Measurements from ENCODE around the gene PRF1. TPM values are rescaled to one million over a fixed set of nuclear protein-coding genes. Genes with fewer than 3 reads are reported as not detected.
A peak's percentile ranks its signal among the peaks of the same experiment; 100 is the strongest.
"Not testable (repeated sequence)": the region's sequence is repeated elsewhere in the genome, so short reads cannot be mapped to it uniquely, and the experiment has no call there.

PRF1 gene
- total RNA-seq, 1 experiment from 2014 or later: not detected

- no peak for DNase-seq (ENCODE audit: low read depth)
- in situ Hi-C loops (cut with HindIII; ENCODE audit: low pct_unique_long_range_greater_than_20kb, low sequenced_read_pairs): no loop called here
Observed at GRCh38 chr10:70585578-70586169, 16.9 kb downstream of the PRF1 start.

GRCh38 chr10:70584909-70585544 lies 17.5 kb downstream of the PRF1 start:
- in situ Hi-C loops (cut with HindIII; ENCODE audit: low pct_unique_long_range_greater_than_20kb, low sequenced_read_pairs): no loop called here
- DNase-seq (ENCODE audit: low read depth): no peak

- in situ Hi-C loops (cut with HindIII; ENCODE audit: low pct_unique_long_range_greater_than_20kb, low sequenced_read_pairs): no loop called here
- DNase-seq (ENCODE audit: low read depth): no peak
Observed at GRCh38 chr10:70584366-70584765, 18.2 kb downstream of the PRF1 start.

GRCh38 chr10:70583669-70584037 lies 18.9 kb downstream of the PRF1 start:
- in situ Hi-C loops (cut with HindIII; ENCODE audit: low pct_unique_long_range_greater_than_20kb, low sequenced_read_pairs): no loop called here
- no peak for DNase-seq (ENCODE audit: low read depth)

GRCh38 chr10:70582793-70583668 lies 19.5 kb downstream of the PRF1 start:
- in situ Hi-C loops (cut with HindIII; ENCODE audit: low pct_unique_long_range_greater_than_20kb, low sequenced_read_pairs): no loop called here
- no peak for DNase-seq (ENCODE audit: low read depth)

- in situ Hi-C loops (cut with HindIII; ENCODE audit: low pct_unique_long_range_greater_than_20kb, low sequenced_read_pairs); DNase-seq (ENCODE audit: low read depth): not testable (repeated sequence)
Observed at GRCh38 chr10:70581176-70581575, 21.4 kb downstream of the PRF1 start.

GRCh38 chr10:70579234-70580002 lies 23.1 kb downstream of the PRF1 start:
- no peak for DNase-seq (ENCODE audit: low read depth)
- in situ Hi-C loops (cut with HindIII; ENCODE audit: low pct_unique_long_range_greater_than_20kb, low sequenced_read_pairs): no loop called here

- DNase-seq (ENCODE audit: low read depth): no peak
- in situ Hi-C loops (cut with HindIII; ENCODE audit: low pct_unique_long_range_greater_than_20kb, low sequenced_read_pairs): no loop called here
Observed at GRCh38 chr10:70578371-70578947, 24.1 kb downstream of the PRF1 start.

GRCh38 chr10:70576803-70577517 lies 25.6 kb downstream of the PRF1 start:
- in situ Hi-C loops (cut with HindIII; ENCODE audit: low pct_unique_long_range_greater_than_20kb, low sequenced_read_pairs): no loop called here
- DNase-seq (ENCODE audit: low read depth): no peak

- in situ Hi-C loops (cut with HindIII; ENCODE audit: low pct_unique_long_range_greater_than_20kb, low sequenced_read_pairs): no loop called here
- DNase-seq (ENCODE audit: low read depth): peak; percentile 14
Observed at GRCh38 chr10:70575874-70576802, 26.4 kb downstream of the PRF1 start.

GRCh38 chr10:70575486-70575873 lies 27.1 kb downstream of the PRF1 start:
- in situ Hi-C loops (cut with HindIII; ENCODE audit: low pct_unique_long_range_greater_than_20kb, low sequenced_read_pairs): no loop called here
- DNase-seq (ENCODE audit: low read depth): no peak

GRCh38 chr10:70573599-70574506 lies 28.7 kb downstream of the PRF1 start:
- in situ Hi-C loops (cut with HindIII; ENCODE audit: low pct_unique_long_range_greater_than_20kb, low sequenced_read_pairs): no loop called here
- DNase-seq (ENCODE audit: low read depth): no peak

GRCh38 chr10:70571636-70572439 lies 30.7 kb downstream of the PRF1 start:
- no peak for DNase-seq (ENCODE audit: low read depth)
- in situ Hi-C loops (cut with HindIII; ENCODE audit: low pct_unique_long_range_greater_than_20kb, low sequenced_read_pairs): no loop called here

- in situ Hi-C loops (cut with HindIII; ENCODE audit: low pct_unique_long_range_greater_than_20kb, low sequenced_read_pairs): no loop called here
- no peak for DNase-seq (ENCODE audit: low read depth)
Observed at GRCh38 chr10:70571236-70571635, 31.3 kb downstream of the PRF1 start.

- in situ Hi-C loops (cut with HindIII; ENCODE audit: low pct_unique_long_range_greater_than_20kb, low sequenced_read_pairs): no loop called here
- no peak for DNase-seq (ENCODE audit: low read depth)
Observed at GRCh38 chr10:70568781-70569495, 33.6 kb downstream of the PRF1 start.
